Ishikawa (cell line): ENCODE measurements around the gene NUAK1.

ENCODE experiments used
- ZBTB7A ChIP-seq: IDR thresholded peaks from 2 replicates; pipeline ENCODE4 v1.6.1; 2012; ENCODE audit warnings: low read depth
- TF ChIP-seq, protein P1 (sequence below): IDR thresholded peaks from 2 replicates; pipeline ENCODE4 v1.6.1; 2012; ENCODE audit warnings: low read depth, mild to moderate bottlenecking

DNA sequence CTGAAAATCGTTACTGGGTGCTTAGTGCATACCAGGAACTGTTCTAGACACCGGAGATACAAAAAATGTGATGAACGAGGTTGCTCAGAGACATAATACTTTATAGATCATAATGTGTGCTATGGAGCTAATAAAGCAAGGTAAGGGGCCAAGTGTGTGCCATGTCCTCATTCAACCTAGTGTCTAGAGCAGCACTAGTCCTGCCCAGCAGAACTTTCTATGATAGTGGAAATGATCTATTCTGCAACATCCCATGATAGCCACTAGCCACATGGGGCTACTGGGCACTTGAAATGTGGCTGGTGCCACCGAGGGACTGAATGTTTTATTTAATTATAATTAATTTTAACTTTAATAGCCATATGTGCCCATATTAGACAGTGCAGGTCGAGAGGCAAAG, 15.6 kb downstream of the NUAK1 start:
- TF ChIP-seq, protein P1, sequence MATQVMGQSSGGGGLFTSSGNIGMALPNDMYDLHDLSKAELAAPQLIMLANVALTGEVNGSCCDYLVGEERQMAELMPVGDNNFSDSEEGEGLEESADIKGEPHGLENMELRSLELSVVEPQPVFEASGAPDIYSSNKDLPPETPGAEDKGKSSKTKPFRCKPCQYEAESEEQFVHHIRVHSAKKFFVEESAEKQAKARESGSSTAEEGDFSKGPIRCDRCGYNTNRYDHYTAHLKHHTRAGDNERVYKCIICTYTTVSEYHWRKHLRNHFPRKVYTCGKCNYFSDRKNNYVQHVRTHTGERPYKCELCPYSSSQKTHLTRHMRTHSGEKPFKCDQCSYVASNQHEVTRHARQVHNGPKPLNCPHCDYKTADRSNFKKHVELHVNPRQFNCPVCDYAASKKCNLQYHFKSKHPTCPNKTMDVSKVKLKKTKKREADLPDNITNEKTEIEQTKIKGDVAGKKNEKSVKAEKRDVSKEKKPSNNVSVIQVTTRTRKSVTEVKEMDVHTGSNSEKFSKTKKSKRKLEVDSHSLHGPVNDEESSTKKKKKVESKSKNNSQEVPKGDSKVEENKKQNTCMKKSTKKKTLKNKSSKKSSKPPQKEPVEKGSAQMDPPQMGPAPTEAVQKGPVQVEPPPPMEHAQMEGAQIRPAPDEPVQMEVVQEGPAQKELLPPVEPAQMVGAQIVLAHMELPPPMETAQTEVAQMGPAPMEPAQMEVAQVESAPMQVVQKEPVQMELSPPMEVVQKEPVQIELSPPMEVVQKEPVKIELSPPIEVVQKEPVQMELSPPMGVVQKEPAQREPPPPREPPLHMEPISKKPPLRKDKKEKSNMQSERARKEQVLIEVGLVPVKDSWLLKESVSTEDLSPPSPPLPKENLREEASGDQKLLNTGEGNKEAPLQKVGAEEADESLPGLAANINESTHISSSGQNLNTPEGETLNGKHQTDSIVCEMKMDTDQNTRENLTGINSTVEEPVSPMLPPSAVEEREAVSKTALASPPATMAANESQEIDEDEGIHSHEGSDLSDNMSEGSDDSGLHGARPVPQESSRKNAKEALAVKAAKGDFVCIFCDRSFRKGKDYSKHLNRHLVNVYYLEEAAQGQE: no peak
- no peak for TF ChIP-seq ZBTB7A
